Activated CD4-positive, alpha-beta memory T cell treated with anti-CD3 and anti-CD28 coated beads, Interleukin-2, amount 10 ng/mL, durations not matched to agents 7 days and 5 days (primary cell): ENCODE results near the gene GSX2. TPM values are rescaled to one million over a fixed set of nuclear protein-coding genes. Genes with fewer than 3 reads are reported as not detected.
"Not testable (repeated sequence)": the region's sequence is repeated elsewhere in the genome, so short reads cannot be mapped to it uniquely, and the experiment has no call there.

Experiments used
- CTCF ChIA-PET: fragments of 350-600 bp; sonication (Branson Sonifier 250); formaldehyde crosslinking; loops from one replicate; lab custom pipeline; 2021; ENCODE audit warnings: antibody characterized with exemption, inconsistent platforms; lab: Charles Lee
- POLR2A ChIA-PET: fragments of 350-600 bp; sonication (Branson Sonifier 250); formaldehyde crosslinking; loops from one replicate; lab custom pipeline; 2021; ENCODE audit warnings: antibody characterized with exemption; lab: Charles Lee
- DNase-seq: peaks from one replicate; pipeline ENCODE4 v3.0.0-alpha.2; 2020
- H3K27ac Mint-ChIP-seq: one replicate; pipeline ENCODE4 v1.8.0; 2021; ENCODE audit warnings: mild to moderate bottlenecking, mixed read lengths
- H3K27me3 Mint-ChIP-seq: one replicate; pipeline ENCODE4 v1.8.0; 2021; ENCODE audit warnings: mixed read lengths
- H3K36me3 Mint-ChIP-seq: one replicate; pipeline ENCODE4 v1.8.0; 2021; ENCODE audit warnings: low read depth, mixed read lengths
- H3K4me1 Mint-ChIP-seq: one replicate; pipeline ENCODE4 v1.8.0; 2021; ENCODE audit warnings: mixed read lengths
- H3K4me3 Mint-ChIP-seq: one replicate; pipeline ENCODE4 v1.8.0; 2021; ENCODE audit warnings: mild to moderate bottlenecking, mixed read lengths
- H3K9me3 Mint-ChIP-seq: one replicate; pipeline ENCODE4 v1.8.0; 2021; ENCODE audit warnings: mixed read lengths
- total RNA-seq, 2 experiments: library from RNA; stranded (reverse); gene quantifications; one replicate each; pipeline ENCODE4 v1.2.3, GENCODE V29; 2021

The GSX2 gene
- total RNA-seq, 2 experiments from 2014 or later, result not detected

DNA sequence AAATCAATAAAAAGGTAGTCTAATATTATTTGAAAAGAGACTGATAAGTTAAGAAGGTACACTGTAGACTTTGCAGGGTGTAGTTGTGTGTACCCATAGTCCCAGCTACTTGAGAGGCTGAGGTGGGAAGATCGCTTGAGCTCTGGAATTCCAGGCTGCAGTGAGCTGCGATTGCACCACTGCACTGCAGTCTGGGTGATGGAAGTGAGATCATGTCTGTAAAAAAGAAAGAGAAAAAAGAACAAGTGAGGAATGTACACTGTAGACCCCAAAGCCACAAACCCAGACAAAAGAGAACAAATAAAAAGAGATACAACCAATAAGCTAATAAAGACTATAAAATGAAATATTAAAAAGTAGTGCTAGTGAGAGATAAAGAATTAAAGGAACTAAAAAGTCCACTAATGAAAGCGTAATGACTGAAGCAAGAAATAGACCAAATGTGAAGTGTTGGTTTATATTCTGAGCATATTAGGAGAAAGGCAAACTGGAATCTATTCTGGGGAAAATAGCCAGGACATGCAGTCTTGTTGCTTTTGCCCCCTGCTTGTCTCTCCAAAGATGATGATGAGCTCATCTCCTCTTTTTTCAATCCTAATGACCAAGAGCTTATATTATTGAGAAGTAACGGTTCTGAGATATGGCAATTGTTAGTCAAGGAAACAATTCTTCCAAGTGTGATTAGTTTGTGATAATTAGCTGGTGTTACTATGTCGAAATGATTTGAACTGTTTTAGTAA, 19.1 kb downstream of the GSX2 start:
- POLR2A ChIA-PET, result no interaction called here
- peaks cover 12% of the 10 kb centered on the region for H3K27me3 Mint-ChIP-seq
- CTCF ChIA-PET, result interaction anchor here (1.1 to 1.4 kb wide), 2 partner anchors 10 to 114 kb away, joined by 3 read pairs; no protein-coding TSS in a partner anchor
- no peak for DNase-seq
- no peaks in the 10 kb centered on the region for H3K9me3 Mint-ChIP-seq
- no peak overlapping the region for H3K27ac Mint-ChIP-seq
- no peak overlapping the region for H3K4me3 Mint-ChIP-seq
- H3K36me3 Mint-ChIP-seq, result no peaks in the 10 kb centered on the region
- H3K4me1 Mint-ChIP-seq, result no peaks in the 10 kb centered on the region

DNA sequence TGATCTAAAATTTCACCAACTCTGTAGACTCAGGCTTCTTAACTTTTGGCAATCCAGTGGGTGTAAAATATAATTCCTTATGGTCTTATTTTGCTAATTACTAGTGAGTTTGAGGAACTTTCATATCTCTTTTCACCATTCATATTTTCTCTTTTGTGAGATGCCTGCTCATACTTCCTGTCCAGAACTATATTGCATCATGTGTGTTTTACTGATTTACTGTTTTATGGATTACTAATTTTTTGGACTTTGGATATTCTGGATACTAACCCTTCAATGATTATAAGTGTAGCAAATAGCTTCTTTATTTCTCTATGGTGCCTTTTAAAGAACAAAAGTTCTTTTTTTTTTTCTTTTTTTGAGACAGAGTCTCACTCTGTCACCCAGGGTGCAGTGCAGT, 20.6 kb downstream of the GSX2 start:
- POLR2A ChIA-PET, result no interaction called here
- Mint-ChIP-seq H3K27ac (no peak overlapping the region), H3K9me3 (no peaks in the 10 kb centered on the region), H3K36me3 (no peaks in the 10 kb centered on the region), H3K27me3 (peaks cover 11% of the 10 kb centered on the region), H3K4me1 (no peaks in the 10 kb centered on the region), H3K4me3 (no peak overlapping the region)
- no peak for DNase-seq
- CTCF ChIA-PET, result interaction anchor here (0.7 to 0.8 kb wide), 2 partner anchors 12 to 108 kb away, joined by 3 read pairs; no protein-coding TSS in a partner anchor

GRCh38 chr4:54127660-54128059, 27.7 kb downstream of the GSX2 start:
- H3K4me1 Mint-ChIP-seq, result no peaks in the 10 kb centered on the region
- H3K36me3 Mint-ChIP-seq, result no peaks in the 10 kb centered on the region
- POLR2A ChIA-PET, result no interaction called here
- CTCF ChIA-PET, result interaction anchor here (1.3 kb wide), 1 partner anchor 106 kb away, joined by 3 read pairs; no protein-coding TSS in a partner anchor
- H3K27me3 Mint-ChIP-seq, result peaks cover 7% of the 10 kb centered on the region
- no peak overlapping the region for H3K27ac Mint-ChIP-seq
- no peak for DNase-seq
- H3K9me3 Mint-ChIP-seq, result peaks cover 13% of the 10 kb centered on the region
- no peak overlapping the region for H3K4me3 Mint-ChIP-seq

DNA sequence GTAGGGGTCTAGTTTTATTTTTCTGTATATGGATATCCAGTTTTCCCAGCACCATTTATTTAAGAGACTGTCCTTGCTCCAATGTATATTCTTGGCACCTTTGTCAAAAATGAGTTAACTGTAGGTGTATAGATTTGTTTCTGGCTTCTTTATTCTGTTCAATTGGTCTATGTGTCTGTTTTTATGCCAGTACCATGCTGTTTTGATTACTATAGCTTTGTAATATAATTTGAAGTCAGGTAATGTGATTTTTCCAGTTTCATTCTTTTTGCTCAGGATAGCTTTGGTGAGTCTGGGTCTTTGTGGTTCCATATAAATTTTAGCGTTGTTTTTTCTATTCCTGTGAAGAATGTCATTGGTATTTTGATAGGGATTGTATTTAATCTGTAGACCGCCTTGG, 28.7 kb downstream of the GSX2 start:
- CTCF ChIA-PET, result interaction anchor here (1.3 kb wide), 1 partner anchor 105 kb away, joined by 3 read pairs; no protein-coding TSS in a partner anchor
- H3K36me3 Mint-ChIP-seq, H3K27me3 Mint-ChIP-seq, POLR2A ChIA-PET, H3K4me3 Mint-ChIP-seq, H3K27ac Mint-ChIP-seq, H3K4me1 Mint-ChIP-seq, DNase-seq: not testable (repeated sequence)
- peaks cover 13% of the 10 kb centered on the region for H3K9me3 Mint-ChIP-seq

DNA sequence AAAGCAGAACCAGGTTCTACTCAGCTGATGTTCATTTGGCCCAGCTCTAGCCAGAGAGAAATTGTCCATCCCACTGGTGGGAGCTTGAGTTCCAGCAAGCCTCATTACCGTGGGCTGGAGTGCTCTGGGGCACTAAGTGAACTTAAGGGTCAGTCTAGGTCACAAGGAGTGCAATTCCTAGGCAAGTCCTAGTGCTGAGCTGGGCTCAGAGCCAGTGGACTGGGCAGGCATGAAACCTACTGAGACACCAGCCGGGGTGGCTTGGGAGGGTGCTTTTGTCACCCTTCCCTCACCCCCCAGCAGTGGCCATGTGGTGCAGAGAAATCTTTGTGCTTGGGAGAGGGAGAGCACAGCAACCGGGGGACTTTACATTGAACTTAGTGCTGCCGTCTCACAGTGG, 39.4 kb downstream of the GSX2 start:
- H3K27ac Mint-ChIP-seq, result no peak overlapping the region
- POLR2A ChIA-PET, result no interaction called here
- CTCF ChIA-PET, result no interaction called here
- DNase-seq, result no peak
- peaks cover 7% of the 10 kb centered on the region for H3K27me3 Mint-ChIP-seq
- H3K4me1 Mint-ChIP-seq, result no peaks in the 10 kb centered on the region
- no peak overlapping the region for H3K4me3 Mint-ChIP-seq
- H3K9me3 Mint-ChIP-seq, result no peaks in the 10 kb centered on the region
- no peaks in the 10 kb centered on the region for H3K36me3 Mint-ChIP-seq

DNA sequence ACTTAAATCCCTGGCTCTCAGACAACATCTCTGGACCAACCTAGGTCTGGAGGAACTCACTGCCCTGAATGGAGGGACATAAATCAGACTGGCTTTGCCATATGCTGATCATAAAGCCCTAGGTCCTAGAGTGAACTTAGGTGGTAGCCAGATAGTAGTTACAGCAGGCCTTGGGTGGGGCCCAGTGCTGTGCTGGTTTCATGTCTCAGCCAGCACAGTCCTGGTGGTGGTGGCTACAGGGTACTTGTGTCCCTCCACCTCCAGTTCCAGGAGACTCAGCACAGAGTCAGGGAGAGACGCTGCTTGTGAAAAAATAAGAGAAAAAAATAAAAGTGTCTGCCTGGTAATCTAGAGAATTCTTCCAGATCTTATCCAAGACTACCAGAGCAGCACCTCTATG, 40.3 kb downstream of the GSX2 start:
- Mint-ChIP-seq H3K27me3 (peaks cover 7% of the 10 kb centered on the region), H3K4me3 (no peak overlapping the region), H3K27ac (no peak overlapping the region), H3K4me1 (peaks cover 3% of the 10 kb centered on the region), H3K36me3 (no peaks in the 10 kb centered on the region), H3K9me3 (no peaks in the 10 kb centered on the region)
- ChIA-PET CTCF (no interaction called here), POLR2A (no interaction called here)
- no peak for DNase-seq

DNA sequence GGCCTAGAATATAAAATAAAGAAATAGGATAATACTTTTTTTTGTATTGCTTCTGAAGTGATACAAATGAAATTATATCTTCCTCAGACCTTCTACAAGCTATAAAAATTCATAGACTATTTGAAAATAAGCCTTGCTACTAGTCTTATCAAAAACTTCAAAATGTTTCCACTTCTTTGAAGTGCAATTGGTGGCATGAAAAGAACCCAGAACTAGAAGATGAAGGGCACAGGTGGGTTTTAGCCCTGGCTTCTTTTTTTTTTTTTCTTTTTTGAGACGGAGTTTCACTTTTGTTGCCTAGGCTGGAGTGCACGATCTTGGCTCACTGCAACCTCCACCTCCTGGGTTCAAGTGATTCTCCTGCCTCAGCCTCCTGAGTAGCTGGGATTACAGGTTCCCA, 44.2 kb downstream of the GSX2 start:
- H3K4me3 Mint-ChIP-seq, result no peak overlapping the region
- H3K27me3 Mint-ChIP-seq, result no peaks in the 10 kb centered on the region
- DNase-seq, result no peak
- CTCF ChIA-PET, result interaction anchor here (1.0 kb wide), 1 partner anchor 185 kb away, joined by 3 read pairs; no protein-coding TSS in a partner anchor
- no peak overlapping the region for H3K27ac Mint-ChIP-seq
- no peaks in the 10 kb centered on the region for H3K36me3 Mint-ChIP-seq
- POLR2A ChIA-PET, result no interaction called here
- H3K9me3 Mint-ChIP-seq, result no peaks in the 10 kb centered on the region
- H3K4me1 Mint-ChIP-seq, result peaks cover 3% of the 10 kb centered on the region

- CTCF ChIA-PET, result no interaction called here
- Mint-ChIP-seq H3K4me3 (no peak overlapping the region), H3K36me3 (no peaks in the 10 kb centered on the region), H3K4me1 (peaks cover 3% of the 10 kb centered on the region), H3K27ac (no peak overlapping the region), H3K27me3 (no peaks in the 10 kb centered on the region), H3K9me3 (no peaks in the 10 kb centered on the region)
- POLR2A ChIA-PET, result no interaction called here
- no peak for DNase-seq
Observed at GRCh38 chr4:54144661-54145171, 44.8 kb downstream of the GSX2 start.

DNA sequence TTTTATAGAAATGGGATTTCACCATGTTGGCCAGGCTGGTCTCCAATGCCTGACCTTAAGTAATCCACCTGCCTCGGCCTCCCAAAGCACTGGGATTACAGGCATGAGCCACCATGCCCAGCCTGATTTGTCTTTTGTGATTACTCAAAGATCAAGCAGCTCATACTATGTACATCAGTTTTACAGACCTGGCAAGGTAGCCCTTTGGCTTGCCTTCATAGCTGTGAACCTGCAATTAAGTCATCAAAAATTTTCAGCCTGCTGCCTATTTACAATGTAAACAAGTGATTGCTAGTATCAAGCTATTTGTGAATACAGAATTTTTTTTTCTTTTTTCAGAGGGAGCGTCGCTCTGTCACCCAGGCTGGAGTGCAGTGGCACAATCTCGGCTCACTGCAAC, 46.2 kb downstream of the GSX2 start:
- Mint-ChIP-seq H3K4me1 (peaks cover 3% of the 10 kb centered on the region), H3K27me3 (no peaks in the 10 kb centered on the region), H3K9me3 (no peaks in the 10 kb centered on the region), H3K4me3 (no peak overlapping the region), H3K36me3 (no peaks in the 10 kb centered on the region), H3K27ac (no peak overlapping the region)
- ChIA-PET POLR2A (no interaction called here), CTCF (no interaction called here)
- DNase-seq, result no peak

DNA sequence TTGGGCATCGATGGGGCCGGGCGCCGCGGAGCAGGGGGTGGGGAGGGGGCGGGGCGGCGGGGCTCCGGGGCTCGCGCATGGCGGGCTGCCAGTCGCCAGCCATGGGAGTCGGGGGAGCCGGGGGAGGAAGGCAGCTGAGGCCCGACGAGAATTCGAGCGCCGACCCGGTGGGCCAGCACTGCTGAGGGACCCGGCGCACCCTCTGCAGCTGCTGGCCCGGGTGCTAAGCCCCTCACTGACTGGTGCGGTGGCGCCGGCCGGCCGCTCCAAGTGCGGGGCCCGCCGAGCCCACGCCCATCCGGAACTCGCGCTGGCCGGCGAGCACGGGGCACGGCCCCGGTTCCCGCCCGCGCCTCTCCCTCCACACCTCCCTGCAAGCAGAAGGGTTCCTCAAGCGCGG, 49.4 kb downstream of the GSX2 start:
- DNase-seq, result no peak
- no peaks in the 10 kb centered on the region for H3K36me3 Mint-ChIP-seq
- no peak overlapping the region for H3K4me3 Mint-ChIP-seq
- CTCF ChIA-PET, result no interaction called here
- POLR2A ChIA-PET, result no interaction called here
- no peaks in the 10 kb centered on the region for H3K27me3 Mint-ChIP-seq
- H3K4me1 Mint-ChIP-seq, result peaks cover 3% of the 10 kb centered on the region
- H3K9me3 Mint-ChIP-seq, result no peaks in the 10 kb centered on the region
- H3K27ac Mint-ChIP-seq, result no peak overlapping the region

Other genes with a start within 250 kb of the GSX2 start
- gene CHIC2, start 35.6 kb upstream of the GSX2 start, total RNA-seq, result 10 to 100 TPM; 17.6 to 20.1 TPM
- under 1 TPM; 0.45 to 0.68 TPM for gene PDGFRA, start 129.1 kb downstream of the GSX2 start, total RNA-seq